Prostate gland (tissue), 2 donors: ENCODE measurements around the gene USP15. TPM values are rescaled to one million over a fixed set of nuclear protein-coding genes. Genes with fewer than 3 reads are reported as not detected.

ENCODE experiments used
- DNase-seq: peaks from one replicate; pipeline ENCODE4 v3.0.0-alpha.2; 2019; ENCODE audit warnings: low spot score
- H3K27ac ChIP-seq, 2 donors: fragments of 200-600 bp; sonication (generic); 2 replicates each; pipeline ENCODE4 v1.5.1; 2017 to 2019
- H3K27me3 ChIP-seq: fragments of 200-600 bp; sonication (generic); replicated peaks from 2 replicates; pipeline ENCODE4 v1.5.1; 2019; ENCODE audit not compliant: insufficient read depth
- H3K36me3 ChIP-seq, 2 donors: fragments of 200-600 bp; sonication (generic); 1 replicate in 1 of 2; 2 replicates in 1 of 2; pipeline versions ENCODE4 v1.5.1 to v1.8.1; 2017 to 2019
- H3K4me1 ChIP-seq: fragments of 200-600 bp; sonication (generic); replicated peaks from 2 replicates; pipeline ENCODE4 v1.5.1; 2019
- H3K4me3 ChIP-seq, 2 donors: fragments of 200-600 bp; sonication (generic); 2 replicates each; pipeline ENCODE4 v1.5.1; 2017 to 2019
- H3K9me3 ChIP-seq: fragments of 200-600 bp; sonication (generic); 2 replicates; pipeline ENCODE4 v1.5.1; 2017
- CTCF ChIP-seq, 4 experiments: fragments of 200-600 bp in 2 of 4; fragments of 450-650 bp in 2 of 4; sonication (generic) in 2 of 4; IDR thresholded peaks; 1 replicate in 3 of 4; 2 replicates in 1 of 4; pipeline ENCODE4 v1.5.1; 2016 to 2019; ENCODE audit warnings: antibody characterized with exemption in 4 of 4, mild to moderate bottlenecking in 2 of 4, moderate library complexity in 2 of 4
- POLR2A ChIP-seq: fragments of 450-650 bp; IDR thresholded peaks from one replicate; pipeline ENCODE4 v1.6.1; 2016; ENCODE audit warnings: antibody characterized with exemption, mild to moderate bottlenecking
- POLR2AphosphoS5 ChIP-seq: sonication (generic); formaldehyde crosslinking; IDR thresholded peaks from one replicate; pipeline ENCODE4 v1.6.1; 2017; ENCODE audit warnings: antibody characterized with exemption
- WGBS: methylation state at CpG from one replicate; pipeline ENCODE4 v1.1.5; 2018; 5-methylcytosine and 5-hydroxymethylcytosine counted together
- intact Hi-C: fragments of 100-400 bp; cut with DNase I; formaldehyde crosslinking; loops from one replicate; pipeline ENCODE4 v1.14.2; 2022
- total RNA-seq, 2 donors: library from RNA; depleted of rRNA; stranded (reverse); fragments of >200 nt; gene quantifications; one replicate each; pipeline ENCODE4 v1.1.0, GENCODE V29; 2016

Gene USP15
- total RNA-seq, 2 donors from 2014 or later: 33.6 to 59.4 TPM

GRCh38 chr12:62249419-62249818 lies 10.8 kb upstream of the USP15 start:
- Histone ChIP-seq H3K4me3 (no peak overlapping the region), H3K9me3 (no peaks in the 10 kb centered on the region), H3K27ac (no peak overlapping the region), H3K27me3 (no peaks in the 10 kb centered on the region), H3K36me3 (no peaks in the 10 kb centered on the region), H3K4me1 (no peaks in the 10 kb centered on the region)
- intact Hi-C loops: no loop called here
- no peak for DNase-seq
- WGBS: 93% methylated on average over 2 of the region's 2 CpGs
- no peak for TF ChIP-seq CTCF (IDR thresholded peaks at IDR 0.05)
- TF ChIP-seq POLR2AphosphoS5: no peak

GRCh38 chr12:62250671-62251608 lies 9.3 kb upstream of the USP15 start:
- intact Hi-C loops: no loop called here

GRCh38 chr12:62251609-62251958 lies 8.6 kb upstream of the USP15 start:
- no peaks in the 10 kb centered on the region for H3K27me3 ChIP-seq
- intact Hi-C loops: no loop called here

More at GRCh38 chr12:62250671-62251608, 9.3 kb upstream of the USP15 start:
- DNase-seq: no peak
- no peak overlapping the region for H3K27ac ChIP-seq
- no peaks in the 10 kb centered on the region for H3K9me3 ChIP-seq
- WGBS: 65% methylated on average over 3 of the region's 3 CpGs
- no peaks in the 10 kb centered on the region for H3K36me3 ChIP-seq
- no peak overlapping the region for H3K4me3 ChIP-seq
- no peak for TF ChIP-seq CTCF (IDR thresholded peaks at IDR 0.05)
- TF ChIP-seq POLR2AphosphoS5: no peak
- no peak for TF ChIP-seq POLR2A
- no peaks in the 10 kb centered on the region for H3K4me1 ChIP-seq
- H3K27me3 ChIP-seq: no peaks in the 10 kb centered on the region

GRCh38 chr12:62252576-62252975 lies 7.6 kb upstream of the USP15 start:
- TF ChIP-seq POLR2AphosphoS5: no peak
- TF ChIP-seq POLR2A: no peak
- intact Hi-C loops: no loop called here
- 78% methylated on average over 4 of the region's 4 CpGs for WGBS

More at GRCh38 chr12:62251609-62251958, 8.6 kb upstream of the USP15 start:
- H3K9me3 ChIP-seq: no peaks in the 10 kb centered on the region
- no peak overlapping the region for H3K27ac ChIP-seq
- TF ChIP-seq POLR2AphosphoS5: no peak
- TF ChIP-seq CTCF (IDR thresholded peaks at IDR 0.05): no peak
- TF ChIP-seq POLR2A: no peak
- H3K36me3 ChIP-seq: no peaks in the 10 kb centered on the region
- H3K4me1 ChIP-seq: no peaks in the 10 kb centered on the region
- no peak for DNase-seq
- H3K4me3 ChIP-seq: no peak overlapping the region

GRCh38 chr12:62254967-62255366 lies 5.2 kb upstream of the USP15 start:
- TF ChIP-seq POLR2AphosphoS5 (no peak), CTCF (IDR thresholded peaks at IDR 0.05) (no peak), POLR2A (no peak)
- H3K4me1 ChIP-seq: no peaks in the 10 kb centered on the region
- intact Hi-C loops: no loop called here
- H3K4me3 ChIP-seq: no peak overlapping the region
- H3K27me3 ChIP-seq: no peaks in the 10 kb centered on the region
- H3K27ac ChIP-seq: no peak overlapping the region
- H3K9me3 ChIP-seq: no peaks in the 10 kb centered on the region
- no peaks in the 10 kb centered on the region for H3K36me3 ChIP-seq
- no peak for DNase-seq
- WGBS: 93% methylated on average over 3 of the region's 3 CpGs

More at GRCh38 chr12:62252576-62252975, 7.6 kb upstream of the USP15 start:
- H3K9me3 ChIP-seq: no peaks in the 10 kb centered on the region
- H3K36me3 ChIP-seq: no peaks in the 10 kb centered on the region
- H3K27ac ChIP-seq: no peak overlapping the region
- H3K27me3 ChIP-seq: no peaks in the 10 kb centered on the region
- H3K4me3 ChIP-seq: no peak overlapping the region
- no peaks in the 10 kb centered on the region for H3K4me1 ChIP-seq
- no peak for DNase-seq
